ENCODE results near the gene PLA2G3. TPM values are rescaled to one million over a fixed set of nuclear protein-coding genes. Genes with fewer than 3 reads are reported as not detected.

Gene PLA2G3
- total RNA-seq, 1 experiment from 2014 or later: 8.2 TPM

DNA sequence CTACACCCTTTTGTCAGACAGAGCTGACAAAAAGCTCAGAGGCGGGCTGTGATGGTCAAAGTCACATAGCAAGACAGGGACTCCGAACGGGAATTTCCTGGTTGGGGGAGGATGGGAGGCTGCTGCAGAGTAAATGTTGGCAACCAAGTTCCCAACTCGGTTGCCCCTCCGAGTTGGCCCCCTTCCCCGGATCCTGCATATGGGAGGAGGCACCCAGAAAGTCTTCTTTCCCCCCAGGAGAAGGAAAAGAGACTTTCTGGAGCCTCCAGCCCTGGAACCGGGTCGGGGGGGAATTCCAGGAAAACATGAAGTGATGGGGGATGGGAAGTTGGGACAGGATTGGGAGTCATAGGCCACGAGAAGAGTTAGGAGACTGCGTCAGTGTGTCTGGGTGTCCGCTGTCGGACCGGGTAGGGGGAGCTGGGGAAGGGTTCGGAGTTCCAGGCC, 33.6 kb downstream of the PLA2G3 start:
- Histone ChIP-seq H3K4ac (ENCODE audit: low read depth, low read length) (no peak overlapping the region), H4K5ac (ENCODE audit: insufficient read length, low read depth, low read length) (no peak overlapping the region), H3K23ac (ENCODE audit: insufficient read length, low read depth, low read length) (no peak overlapping the region), H3K4me1 (ENCODE audit: insufficient read depth, low read length) (no peaks in the 10 kb centered on the region), H3K79me2 (ENCODE audit: insufficient read depth, low read length) (no peaks in the 10 kb centered on the region), H3K27me3 (ENCODE audit: insufficient read depth, low read length) (peaks cover 12% of the 10 kb centered on the region; the same call in 1 of the 2 replicates), H2AK5ac (ENCODE audit: insufficient read length, low read length) (no peak overlapping the region), H3T11ph (ENCODE audit: low read length) (no peak overlapping the region), H4K20me1 (ENCODE audit: control insufficient read depth, insufficient read depth, insufficient read length) (no peaks in the 10 kb centered on the region), H2AFZ (ENCODE audit: low read length) (no peak overlapping the region), H2BK12ac (ENCODE audit: insufficient read length, low read depth, low read length) (no peak overlapping the region), H3K9me3 (ENCODE audit: control insufficient read depth, low read depth, low read length) (no peaks in the 10 kb centered on the region), H3K18ac (ENCODE audit: insufficient read length, low read depth, low read length) (peak overlapping the region; percentile 18), H2BK120ac (ENCODE audit: low read depth, low read length, poor library complexity, severe bottlenecking) (no peak overlapping the region), H3K4me2 (ENCODE audit: insufficient read depth, insufficient read length, low read length) (peak overlapping the region; percentile 70), H4K8ac (replicated peaks; ENCODE audit: insufficient read length, low read depth, low read length) (no peak overlapping the region), H3K56ac (ENCODE audit: insufficient read length, low read depth, low read length) (no peak overlapping the region), H2BK5ac (ENCODE audit: insufficient read length, low read length) (no peak overlapping the region), H2BK15ac (ENCODE audit: low read depth, low read length) (no peak overlapping the region), H3K9ac (ENCODE audit: extremely low read depth, insufficient read length, low read length) (peak overlapping the region; percentile 34), H4K91ac (ENCODE audit: insufficient read length, low read depth, low read length) (no peak overlapping the region), H3K23me2 (ENCODE audit: insufficient read length, low read depth, low read length, poor library complexity, severe bottlenecking) (peaks cover 8% of the 10 kb centered on the region), H3K14ac (ENCODE audit: insufficient read depth, low read length) (peak overlapping the region; percentile 21; the same call in 1 of the 2 replicates), H3K27ac (ENCODE audit: insufficient read length, low read depth, low read length) (no peak overlapping the region), H2BK20ac (ENCODE audit: low read depth, low read length, poor library complexity, severe bottlenecking) (no peak overlapping the region), H3K79me1 (ENCODE audit: insufficient read depth, low read depth, low read length, poor library complexity, severe bottlenecking) (no peaks in the 10 kb centered on the region)
- peaks cover 12 to 30% of the 10 kb centered on the region in 2 experiments for H3K4me1 Mint-ChIP-seq
- peak overlapping the region; percentile 68 to 92 for H3K4me3 Mint-ChIP-seq
- peak overlapping the region in 1 of 3 experiments; percentile 65; a peak in 1 of 7 replicates for H3K27ac Mint-ChIP-seq
- 0 out of 5 replicates have a peak, but pooled peaks cover 0 to 2% of the 10 kb centered on the region in 2 experiments for H3K9me3 Mint-ChIP-seq
- peaks cover 27% of the 10 kb centered on the region for H3K27me3 Mint-ChIP-seq (ENCODE audit: low read depth)
- no CpG with 5 or more reads among the region's 14 CpGs for WGBS (ENCODE audit: extremely low coverage, insufficient read length, low lambda C conversion rate)
- TF ChIP-seq, protein P1, sequence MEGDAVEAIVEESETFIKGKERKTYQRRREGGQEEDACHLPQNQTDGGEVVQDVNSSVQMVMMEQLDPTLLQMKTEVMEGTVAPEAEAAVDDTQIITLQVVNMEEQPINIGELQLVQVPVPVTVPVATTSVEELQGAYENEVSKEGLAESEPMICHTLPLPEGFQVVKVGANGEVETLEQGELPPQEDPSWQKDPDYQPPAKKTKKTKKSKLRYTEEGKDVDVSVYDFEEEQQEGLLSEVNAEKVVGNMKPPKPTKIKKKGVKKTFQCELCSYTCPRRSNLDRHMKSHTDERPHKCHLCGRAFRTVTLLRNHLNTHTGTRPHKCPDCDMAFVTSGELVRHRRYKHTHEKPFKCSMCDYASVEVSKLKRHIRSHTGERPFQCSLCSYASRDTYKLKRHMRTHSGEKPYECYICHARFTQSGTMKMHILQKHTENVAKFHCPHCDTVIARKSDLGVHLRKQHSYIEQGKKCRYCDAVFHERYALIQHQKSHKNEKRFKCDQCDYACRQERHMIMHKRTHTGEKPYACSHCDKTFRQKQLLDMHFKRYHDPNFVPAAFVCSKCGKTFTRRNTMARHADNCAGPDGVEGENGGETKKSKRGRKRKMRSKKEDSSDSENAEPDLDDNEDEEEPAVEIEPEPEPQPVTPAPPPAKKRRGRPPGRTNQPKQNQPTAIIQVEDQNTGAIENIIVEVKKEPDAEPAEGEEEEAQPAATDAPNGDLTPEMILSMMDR (conservative IDR thresholded peaks at IDR 0.05): no peak
- peaks cover 0 to 1% (median 0%) of the 10 kb centered on the region in 3 experiments; a peak in 1 of 7 replicates for H3K36me3 Mint-ChIP-seq (ENCODE audit: insufficient read depth in 1 of 3, low read depth in 3 of 3)
- no peak for DNase-seq
